ENCODE data around the gene ABCC12.
"Not testable (repeated sequence)": the region's sequence is repeated elsewhere in the genome, so short reads cannot be mapped to it uniquely, and the experiment has no call there.

ABCC12 gene

DNA sequence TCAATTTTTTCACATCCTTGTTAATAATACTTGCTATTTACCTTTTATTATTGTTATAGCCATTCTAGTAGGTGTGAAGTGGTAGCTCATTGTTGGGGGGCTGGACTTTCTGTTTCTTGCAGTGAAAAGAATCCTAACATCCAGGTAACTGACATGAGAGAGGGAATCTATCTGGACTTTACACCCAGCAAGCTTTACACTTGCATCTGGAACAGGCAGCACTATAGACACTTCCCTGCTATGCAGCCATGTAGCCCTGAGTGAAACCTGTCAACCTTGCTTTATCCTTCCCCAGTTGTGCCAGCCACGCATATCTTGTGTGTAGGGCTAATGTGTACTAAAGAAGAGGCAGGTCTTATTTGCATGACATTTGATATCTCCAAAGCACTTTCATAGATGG is 16.9 kb upstream of the ABCC12 start:
- no peak overlapping the region for H3K9ac ChIP-seq (ENCODE audit: insufficient read length)
- H3K27ac ChIP-seq: no peak overlapping the region
- H3K36me3 ChIP-seq (ENCODE audit: insufficient read depth, low read length): no peaks in the 10 kb centered on the region
- no peak overlapping the region for H3K4me3 ChIP-seq
- TF ChIP-seq EZH2 (IDR thresholded peaks at IDR 0.05): no peak
- no peak for TF ChIP-seq POLR2AphosphoS5 (IDR thresholded peaks at IDR 0.05; ENCODE audit: borderline replicate concordance, low read depth, low read length)
- no peak for TF ChIP-seq FOXP2 (optimal IDR thresholded peaks at IDR 0.05; ENCODE audit: control extremely low read depth, extremely low read length, insufficient read depth)
- DNase-seq (ENCODE audit: low read depth, low spot score): no peak
- no peaks in the 10 kb centered on the region for H3K9me3 ChIP-seq (ENCODE audit: low read depth, low read length)

DNA sequence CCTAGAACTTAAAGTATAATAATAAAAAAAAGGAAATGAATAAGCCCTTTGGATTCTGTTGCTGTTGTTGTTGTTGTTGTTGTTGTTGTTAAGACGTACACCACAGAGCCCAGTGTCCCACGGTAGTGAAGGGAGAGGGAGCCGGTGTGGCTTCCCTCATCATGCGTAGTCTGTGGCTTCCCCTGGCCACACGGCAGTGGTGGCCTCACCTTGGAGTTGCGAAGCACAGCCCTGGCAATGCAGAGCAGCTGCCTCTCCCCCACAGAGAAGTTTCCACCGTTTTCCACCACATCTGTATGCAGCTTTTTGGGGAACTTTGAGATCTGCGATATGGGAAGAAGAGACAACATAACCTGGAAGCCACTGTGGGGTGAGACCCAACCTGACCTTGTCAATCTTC is 14.1 kb upstream of the ABCC12 start:
- Histone ChIP-seq H3K9ac (ENCODE audit: insufficient read length) (no peak overlapping the region), H3K27ac (no peak overlapping the region), H3K4me3 (no peak overlapping the region), H3K36me3 (ENCODE audit: insufficient read depth, low read length) (no peaks in the 10 kb centered on the region), H3K9me3 (ENCODE audit: low read depth, low read length) (no peaks in the 10 kb centered on the region)
- no peak for TF ChIP-seq POLR2AphosphoS5 (IDR thresholded peaks at IDR 0.05; ENCODE audit: borderline replicate concordance, low read depth, low read length)
- TF ChIP-seq EZH2 (IDR thresholded peaks at IDR 0.05): no peak
- TF ChIP-seq FOXP2 (optimal IDR thresholded peaks at IDR 0.05; ENCODE audit: control extremely low read depth, extremely low read length, insufficient read depth): no peak
- DNase-seq (ENCODE audit: low read depth, low spot score): no peak

DNA sequence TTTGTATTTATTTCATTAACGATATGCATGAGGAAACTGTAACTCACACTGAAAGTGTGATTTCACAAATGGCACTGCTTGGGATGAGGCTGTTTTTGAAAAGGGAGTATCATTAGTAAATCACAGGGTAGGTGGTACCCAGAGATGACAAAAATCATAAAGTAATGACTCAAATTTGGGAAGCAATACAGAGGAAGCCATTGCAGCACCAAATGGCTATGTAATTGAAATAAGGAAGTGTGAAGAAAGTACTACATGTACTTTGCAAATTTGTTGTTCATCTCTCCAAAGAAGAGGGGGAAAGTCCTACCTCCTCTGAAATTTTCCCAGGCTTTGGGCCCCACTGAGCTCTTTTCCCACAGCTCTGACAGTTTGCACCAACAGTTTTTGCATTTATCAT is 12.3 kb upstream of the ABCC12 start:
- H3K4me3 ChIP-seq: no peak overlapping the region
- no peak for DNase-seq (ENCODE audit: low read depth, low spot score)
- TF ChIP-seq POLR2AphosphoS5 (IDR thresholded peaks at IDR 0.05; ENCODE audit: borderline replicate concordance, low read depth, low read length) (no peak), EZH2 (IDR thresholded peaks at IDR 0.05) (no peak), FOXP2 (optimal IDR thresholded peaks at IDR 0.05; ENCODE audit: control extremely low read depth, extremely low read length, insufficient read depth) (no peak)
- no peaks in the 10 kb centered on the region for H3K9me3 ChIP-seq (ENCODE audit: low read depth, low read length)
- H3K36me3 ChIP-seq (ENCODE audit: insufficient read depth, low read length): no peaks in the 10 kb centered on the region
- no peak overlapping the region for H3K27ac ChIP-seq
- no peak overlapping the region for H3K9ac ChIP-seq (ENCODE audit: insufficient read length)

DNA sequence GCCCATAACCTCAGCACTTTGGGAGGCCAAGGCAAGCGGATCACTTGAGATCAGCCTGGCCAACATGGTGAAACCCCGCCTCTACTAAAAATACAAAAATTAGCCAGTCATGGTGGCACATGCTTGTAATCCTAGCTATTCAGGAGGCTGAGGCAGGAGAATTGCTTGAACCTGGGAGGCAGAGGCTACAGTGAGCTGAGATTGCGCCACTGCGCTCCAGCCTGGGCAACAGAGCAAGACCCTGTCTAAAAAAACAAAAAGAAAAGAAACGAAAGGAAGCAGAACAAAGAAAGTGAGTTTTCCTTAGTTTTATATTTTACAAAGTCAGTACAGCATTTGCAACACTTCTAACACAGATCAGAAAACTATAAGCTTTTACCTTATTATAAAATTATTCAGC is 10.8 kb upstream of the ABCC12 start:
- not testable (repeated sequence) for DNase-seq (ENCODE audit: low read depth, low spot score); H3K9ac ChIP-seq (ENCODE audit: insufficient read length); H3K9me3 ChIP-seq (ENCODE audit: low read depth, low read length); H3K36me3 ChIP-seq (ENCODE audit: insufficient read depth, low read length); H3K4me3 ChIP-seq; H3K27ac ChIP-seq

- no peaks in the 10 kb centered on the region for H3K9me3 ChIP-seq (ENCODE audit: low read depth, low read length)
- no peak for TF ChIP-seq POLR2AphosphoS5 (IDR thresholded peaks at IDR 0.05; ENCODE audit: borderline replicate concordance, low read depth, low read length)
- TF ChIP-seq EZH2 (IDR thresholded peaks at IDR 0.05): no peak
- TF ChIP-seq FOXP2 (optimal IDR thresholded peaks at IDR 0.05; ENCODE audit: control extremely low read depth, extremely low read length, insufficient read depth): no peak
- no peaks in the 10 kb centered on the region for H3K36me3 ChIP-seq (ENCODE audit: insufficient read depth, low read length)
- no peak overlapping the region for H3K27ac ChIP-seq
- no peak for DNase-seq (ENCODE audit: low read depth, low spot score)
- no peak overlapping the region for H3K9ac ChIP-seq (ENCODE audit: insufficient read length)
- no peak overlapping the region for H3K4me3 ChIP-seq
Measured at GRCh38 chr16:48165961-48166578, 10.3 kb upstream of the ABCC12 start.

- no peak for DNase-seq (ENCODE audit: low read depth, low spot score)
- no peaks in the 10 kb centered on the region for H3K9me3 ChIP-seq (ENCODE audit: low read depth, low read length)
- H3K9ac ChIP-seq (ENCODE audit: insufficient read length): no peak overlapping the region
- TF ChIP-seq POLR2AphosphoS5 (IDR thresholded peaks at IDR 0.05; ENCODE audit: borderline replicate concordance, low read depth, low read length): no peak
- no peak for TF ChIP-seq EZH2 (IDR thresholded peaks at IDR 0.05)
- no peak for TF ChIP-seq FOXP2 (optimal IDR thresholded peaks at IDR 0.05; ENCODE audit: control extremely low read depth, extremely low read length, insufficient read depth)
- no peaks in the 10 kb centered on the region for H3K36me3 ChIP-seq (ENCODE audit: insufficient read depth, low read length)
- H3K4me3 ChIP-seq: no peak overlapping the region
- H3K27ac ChIP-seq: no peak overlapping the region
Measured at GRCh38 chr16:48164907-48165715, 9.3 kb upstream of the ABCC12 start.

DNA sequence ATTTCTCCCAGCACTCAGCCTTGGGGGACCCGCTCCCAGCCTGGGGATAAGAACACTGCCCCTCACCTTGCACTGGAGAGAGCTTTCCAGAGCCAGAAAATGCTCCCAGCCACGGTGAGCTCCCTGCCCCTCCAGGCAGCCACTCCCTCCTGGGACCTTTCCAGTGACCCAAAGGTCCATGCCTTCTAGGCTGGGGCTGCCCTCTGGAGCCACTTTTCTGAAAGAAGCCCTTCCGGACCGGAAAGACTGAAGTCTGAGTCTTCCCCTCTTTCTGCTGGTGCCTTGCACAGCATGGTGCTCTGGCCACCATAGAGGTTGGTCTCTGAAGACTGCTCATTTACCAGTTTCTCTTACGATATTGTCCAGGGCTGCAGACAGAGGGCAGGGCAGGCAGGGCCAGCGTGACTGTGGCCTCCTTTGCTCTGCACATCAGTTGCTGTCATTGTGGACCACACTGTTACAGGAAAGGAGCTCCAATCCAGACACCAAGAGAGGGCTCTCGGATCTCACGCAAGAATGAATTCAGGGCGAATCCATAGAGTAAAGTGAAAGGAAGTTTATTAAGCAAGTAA is 7.1 kb upstream of the ABCC12 start:
- TF ChIP-seq POLR2AphosphoS5 (IDR thresholded peaks at IDR 0.05; ENCODE audit: borderline replicate concordance, low read depth, low read length): no peak
- no peak for TF ChIP-seq FOXP2 (optimal IDR thresholded peaks at IDR 0.05; ENCODE audit: control extremely low read depth, extremely low read length, insufficient read depth)
- no peak for TF ChIP-seq EZH2 (IDR thresholded peaks at IDR 0.05)
- H3K36me3 ChIP-seq (ENCODE audit: insufficient read depth, low read length): no peaks in the 10 kb centered on the region
- H3K9me3 ChIP-seq (ENCODE audit: low read depth, low read length): no peaks in the 10 kb centered on the region
- H3K27ac ChIP-seq: no peak overlapping the region
- no peak overlapping the region for H3K9ac ChIP-seq (ENCODE audit: insufficient read length)
- no peak overlapping the region for H3K4me3 ChIP-seq
- DNase-seq (ENCODE audit: low read depth, low spot score): no peak

- Histone ChIP-seq H3K9ac (ENCODE audit: insufficient read length) (no peak overlapping the region), H3K36me3 (ENCODE audit: insufficient read depth, low read length) (no peaks in the 10 kb centered on the region), H3K9me3 (ENCODE audit: low read depth, low read length) (no peaks in the 10 kb centered on the region), H3K4me3 (no peak overlapping the region), H3K27ac (no peak overlapping the region)
- DNase-seq (ENCODE audit: low read depth, low spot score): no peak
- no peak for TF ChIP-seq FOXP2 (optimal IDR thresholded peaks at IDR 0.05; ENCODE audit: control extremely low read depth, extremely low read length, insufficient read depth)
- no peak for TF ChIP-seq EZH2 (IDR thresholded peaks at IDR 0.05)
- no peak for TF ChIP-seq POLR2AphosphoS5 (IDR thresholded peaks at IDR 0.05; ENCODE audit: borderline replicate concordance, low read depth, low read length)
Measured at GRCh38 chr16:48161906-48162305, 6.1 kb upstream of the ABCC12 start.
